Stimulated activated CD8-positive, alpha-beta memory T cell treated with anti-CD3 and anti-CD28 coated beads, Interleukin-7, amount 100 ng/mL, for 1 hour (primary cell): ENCODE results near the gene ATP6V1B1.
"Not testable (repeated sequence)": the region's sequence is repeated elsewhere in the genome, so short reads cannot be mapped to it uniquely, and the experiment has no call there.

Experiments
- DNase-seq, 2 donors: peaks; one replicate each; pipeline ENCODE4 v3.0.0-alpha.2; 2020; ENCODE audit warnings: low read depth in 2 of 2

The ATP6V1B1 gene

DNA sequence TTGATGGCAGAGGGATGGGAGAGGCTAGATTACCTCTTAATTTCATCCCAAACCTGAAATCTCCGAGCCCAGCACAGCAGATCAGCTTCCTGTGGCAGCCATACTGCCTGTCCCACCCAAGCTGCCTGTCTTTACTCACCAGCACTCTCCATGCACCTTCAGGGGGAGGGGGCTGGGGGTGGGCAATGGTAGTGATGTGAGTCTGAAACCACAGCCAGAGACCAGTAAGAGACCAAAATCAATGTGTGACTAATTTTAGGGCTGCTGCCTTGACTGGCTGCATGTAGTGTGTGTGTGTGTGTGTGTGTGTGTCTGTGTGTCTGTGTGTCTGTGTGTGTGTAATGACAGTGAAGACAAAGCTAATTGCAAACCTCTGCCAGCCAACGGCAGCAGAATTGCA is 70.6 kb downstream of the ATP6V1B1 start:
- no peak for DNase-seq

DNA sequence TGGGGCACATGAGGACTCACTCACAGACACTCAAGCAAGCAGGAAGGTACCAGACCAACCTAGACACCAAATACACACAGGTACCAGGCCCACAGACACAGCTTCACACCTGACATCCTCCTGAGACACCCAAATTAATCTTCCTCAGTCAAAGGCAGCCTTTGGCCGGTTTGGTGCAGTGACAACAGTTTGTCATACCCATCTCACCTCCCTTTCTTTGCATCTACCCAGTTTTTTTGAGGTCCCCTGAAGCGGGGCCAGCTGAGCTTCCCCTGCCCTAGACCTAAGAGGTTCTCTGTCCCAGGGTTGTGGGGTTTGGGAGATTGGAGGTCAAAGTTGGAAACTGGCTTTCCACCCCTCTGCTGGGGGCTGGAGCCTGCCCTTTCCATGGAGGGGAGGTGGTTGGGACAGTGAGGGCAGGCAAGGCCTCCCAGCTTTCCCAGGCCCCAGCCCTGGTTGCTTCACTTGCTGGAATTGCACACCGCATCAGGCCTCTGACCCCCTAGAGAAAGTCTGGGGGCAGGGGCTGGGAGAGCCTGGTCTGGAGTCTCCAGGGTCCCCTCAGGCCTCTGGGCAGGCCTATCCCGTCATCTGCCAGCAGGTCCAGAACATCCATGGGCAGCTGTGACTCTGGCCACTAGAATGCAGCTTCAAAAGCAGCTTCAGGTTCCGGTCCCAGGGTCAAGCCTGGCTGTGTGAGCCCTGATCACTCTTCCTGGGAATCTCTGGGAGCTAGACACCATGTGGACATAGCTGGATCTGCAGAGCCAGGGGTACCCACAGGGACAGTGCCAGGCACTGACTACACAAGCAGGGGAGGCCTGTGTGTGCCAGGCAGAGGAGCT is 71.5 kb downstream of the ATP6V1B1 start:
- no peak for DNase-seq

DNA sequence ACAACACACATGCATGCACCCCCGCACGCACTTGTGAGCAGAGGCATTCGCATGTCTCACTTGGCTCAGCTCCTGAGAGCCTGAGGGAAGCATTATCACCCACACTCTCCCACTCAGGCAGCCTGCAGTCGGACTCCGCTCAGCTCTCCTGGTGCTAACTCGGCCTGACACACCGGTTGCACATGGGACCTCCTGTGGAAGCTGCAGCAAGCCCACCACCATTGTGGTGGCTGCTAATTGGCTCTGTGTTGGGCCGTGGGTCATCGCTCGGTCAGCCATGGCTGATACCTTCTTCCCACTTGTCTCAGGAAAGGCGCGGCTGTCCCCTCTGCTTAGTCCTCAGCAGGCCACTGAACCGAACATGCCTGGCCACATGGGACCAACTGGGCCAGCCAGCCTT is 72.6 kb downstream of the ATP6V1B1 start:
- no peak for DNase-seq

DNA sequence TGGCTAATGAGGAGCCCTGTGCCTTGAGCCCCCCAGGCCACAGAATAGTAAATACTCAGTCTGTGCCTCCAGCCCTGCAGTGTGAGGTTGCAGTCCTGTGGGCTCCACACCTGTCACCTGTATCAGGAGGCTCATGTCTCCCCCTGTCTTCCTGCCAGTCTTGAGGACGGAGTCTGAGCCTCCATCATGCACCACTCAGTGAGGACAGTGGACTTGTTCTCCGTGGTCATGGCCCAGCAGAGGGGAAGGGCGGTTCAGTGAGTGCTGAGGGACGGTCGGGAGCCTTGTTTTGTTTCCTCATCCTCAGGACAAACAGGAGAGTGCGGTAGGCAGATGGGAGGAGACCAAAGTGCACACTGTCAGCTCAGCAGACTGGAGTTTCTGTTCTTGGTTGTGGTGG is 76.1 kb downstream of the ATP6V1B1 start:
- DNase-seq = not testable (repeated sequence)
